ENCODE measurements around the gene MCOLN2. TPM values are rescaled to one million over a fixed set of nuclear protein-coding genes. Genes with fewer than 3 reads are reported as not detected.
"Not testable (repeated sequence)": the region's sequence is repeated elsewhere in the genome, so short reads cannot be mapped to it uniquely, and the experiment has no call there.

MCOLN2 gene
- polyA plus RNA-seq (ENCODE audit: insufficient read length) = 0.16 TPM

- DNase-seq (ENCODE audit: low read depth) = no peak
Measured at GRCh38 chr1:84996846-84997666, at the start of gene MCOLN2. Gene MCOLN2, minus strand, starts transcription at chr1:84997113. Its CDS starts 241 bp downstream, at chr1:84996872.

DNA sequence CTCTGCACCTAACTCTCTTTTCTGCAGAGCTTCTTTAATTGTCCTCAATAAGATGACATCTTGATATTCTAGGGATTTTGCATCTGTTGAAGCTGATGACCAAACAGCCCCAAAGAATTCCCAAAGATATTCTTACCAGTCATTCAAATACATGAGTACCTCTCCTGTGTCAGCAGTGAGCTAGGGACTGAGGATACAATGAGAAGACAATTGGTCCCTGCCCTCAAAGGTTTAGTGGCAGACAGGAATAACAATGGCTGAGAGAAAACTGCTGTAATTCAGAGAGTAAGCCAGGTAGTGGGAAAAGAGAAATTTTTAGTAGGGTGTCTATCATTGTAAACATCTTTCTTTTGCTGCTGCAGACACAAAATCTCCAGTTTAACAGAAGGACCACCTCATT is 45.5 kb upstream of the MCOLN2 start:
- DNase-seq (ENCODE audit: low read depth) = no peak

GRCh38 chr1:85041793-85042192 is 44.9 kb upstream of the MCOLN2 start:
- DNase-seq (ENCODE audit: low read depth) = no peak

DNA sequence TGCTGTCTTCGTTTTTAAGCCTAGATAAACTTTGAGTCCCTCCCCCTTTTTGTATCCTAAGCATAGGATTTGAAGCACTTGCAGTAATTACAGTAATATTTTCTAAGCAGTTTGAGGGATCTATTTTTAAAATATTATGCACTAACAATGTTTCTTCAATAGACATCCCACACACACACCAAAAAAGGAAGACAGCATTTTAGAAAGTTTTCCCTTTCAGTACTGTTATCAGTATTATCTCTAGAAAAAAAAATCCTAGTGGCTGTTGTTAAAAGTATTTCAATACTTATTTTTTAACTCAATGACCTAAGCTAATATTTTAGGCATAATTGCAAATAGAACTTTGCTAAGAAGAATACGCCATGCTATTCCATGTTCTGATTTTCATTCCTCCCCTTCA is 36.3 kb upstream of the MCOLN2 start:
- no peak for DNase-seq (ENCODE audit: low read depth)

DNA sequence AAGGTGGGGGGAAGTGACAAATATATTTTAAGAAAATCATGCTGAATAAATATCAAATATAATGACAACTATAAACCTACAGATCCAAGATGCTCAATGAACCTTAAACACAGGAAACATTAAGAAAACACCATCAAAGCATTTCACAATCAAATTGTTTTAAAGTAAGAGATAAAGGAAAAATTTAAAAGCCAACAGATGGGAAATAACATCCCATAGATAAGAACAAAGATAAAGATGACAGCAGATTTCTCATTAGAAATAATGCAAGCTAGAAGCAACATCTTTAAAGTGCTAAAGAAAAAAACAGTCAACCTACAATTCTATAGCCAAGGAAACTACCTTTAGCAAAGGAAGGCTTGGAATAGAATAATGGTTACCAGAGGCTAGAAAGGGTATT is 33.6 kb upstream of the MCOLN2 start:
- no peak for DNase-seq (ENCODE audit: low read depth)

- DNase-seq (ENCODE audit: low read depth) = no peak
Measured at GRCh38 chr1:85028151-85028550, 31.2 kb upstream of the MCOLN2 start.

GRCh38 chr1:85027242-85027983 is 30.5 kb upstream of the MCOLN2 start:
- no peak for DNase-seq (ENCODE audit: low read depth)

GRCh38 chr1:85025940-85026339 is 29.0 kb upstream of the MCOLN2 start:
- DNase-seq (ENCODE audit: low read depth) = no peak

DNA sequence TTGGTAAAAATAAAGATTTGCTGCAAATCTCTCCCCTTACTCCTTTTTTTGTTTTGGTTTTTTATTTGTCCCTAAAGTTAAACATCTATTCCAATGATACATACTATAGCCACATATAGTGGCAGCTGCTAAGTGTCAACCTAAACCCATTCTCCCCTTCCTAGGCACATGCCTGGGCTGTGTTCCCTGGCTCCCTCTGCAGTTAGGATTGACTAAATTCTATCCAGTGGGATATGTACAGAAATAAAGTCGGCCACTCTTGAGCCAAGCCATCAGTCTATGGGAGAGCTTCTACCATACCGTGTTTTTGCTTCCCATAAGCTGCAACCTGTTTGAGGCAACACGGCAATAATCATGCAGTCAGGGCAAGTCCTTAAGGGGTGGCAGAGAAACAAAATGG is 27.8 kb upstream of the MCOLN2 start:
- DNase-seq (ENCODE audit: low read depth) = no peak

- DNase-seq (ENCODE audit: low read depth) = no peak
Measured at GRCh38 chr1:85022700-85023099, 25.8 kb upstream of the MCOLN2 start.

GRCh38 chr1:85019994-85020393 is 23.1 kb upstream of the MCOLN2 start:
- DNase-seq (ENCODE audit: low read depth) = peak; percentile 78

- DNase-seq (ENCODE audit: low read depth) = no peak
Measured at GRCh38 chr1:85015826-85016225, 18.9 kb upstream of the MCOLN2 start.

GRCh38 chr1:85005641-85006040 is 8.7 kb upstream of the MCOLN2 start:
- not testable (repeated sequence) for DNase-seq (ENCODE audit: low read depth)

- no peak for DNase-seq (ENCODE audit: low read depth)
Measured at GRCh38 chr1:85001742-85002141, 4.8 kb upstream of the MCOLN2 start.

- DNase-seq (ENCODE audit: low read depth) = no peak
Measured at GRCh38 chr1:84998642-84999280, 1.8 kb upstream of the MCOLN2 start.

DNA sequence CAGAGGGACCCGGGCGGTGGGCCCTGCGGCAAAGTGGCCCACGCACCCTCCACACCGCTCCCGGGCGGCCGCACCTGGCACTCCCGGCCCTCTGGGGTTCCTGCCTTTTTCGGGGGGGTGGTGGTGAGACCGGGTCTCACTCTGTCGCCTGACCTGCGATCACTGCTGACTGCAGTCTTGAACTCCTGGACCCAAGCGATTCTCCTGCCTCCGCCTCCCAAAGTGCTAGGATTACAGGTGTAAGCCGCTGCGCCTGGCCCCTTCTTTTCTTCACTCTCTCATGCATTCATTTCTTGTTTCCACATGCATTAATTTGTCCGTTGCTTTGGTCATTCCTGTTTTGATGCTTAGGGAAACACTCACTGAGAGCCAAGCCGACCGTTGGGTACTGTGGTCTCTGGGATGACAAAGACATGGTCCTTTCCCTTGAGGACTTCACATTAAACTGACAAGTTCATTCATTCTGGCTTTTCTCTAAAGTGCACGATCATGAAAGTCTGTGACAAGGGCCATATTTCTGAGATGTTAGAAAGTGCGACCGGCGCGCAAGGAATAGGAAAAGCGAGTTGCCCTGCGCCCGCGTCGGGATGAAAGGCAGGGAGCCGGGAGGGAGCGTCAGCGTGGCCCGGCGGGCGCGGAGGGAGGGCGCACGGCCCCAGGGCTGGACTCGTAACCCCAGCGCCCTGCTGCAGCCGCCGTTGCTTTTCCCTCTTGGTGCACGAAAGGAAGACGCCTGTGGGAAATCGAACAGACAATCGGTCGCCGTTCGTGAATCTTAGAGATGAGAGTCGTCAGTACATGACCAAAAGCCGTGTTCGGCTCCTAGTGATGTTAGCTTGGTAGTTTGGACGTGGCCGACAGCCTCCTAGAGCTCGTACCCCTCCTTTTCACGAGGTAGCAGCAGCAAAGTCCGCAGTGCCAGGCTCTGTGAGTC is 1.0 kb upstream of the MCOLN2 start:
- no peak for DNase-seq (ENCODE audit: low read depth)

- DNase-seq (ENCODE audit: low read depth) = no peak
Measured at GRCh38 chr1:84995484-84996334, 1.2 kb downstream of the MCOLN2 start.

DNA sequence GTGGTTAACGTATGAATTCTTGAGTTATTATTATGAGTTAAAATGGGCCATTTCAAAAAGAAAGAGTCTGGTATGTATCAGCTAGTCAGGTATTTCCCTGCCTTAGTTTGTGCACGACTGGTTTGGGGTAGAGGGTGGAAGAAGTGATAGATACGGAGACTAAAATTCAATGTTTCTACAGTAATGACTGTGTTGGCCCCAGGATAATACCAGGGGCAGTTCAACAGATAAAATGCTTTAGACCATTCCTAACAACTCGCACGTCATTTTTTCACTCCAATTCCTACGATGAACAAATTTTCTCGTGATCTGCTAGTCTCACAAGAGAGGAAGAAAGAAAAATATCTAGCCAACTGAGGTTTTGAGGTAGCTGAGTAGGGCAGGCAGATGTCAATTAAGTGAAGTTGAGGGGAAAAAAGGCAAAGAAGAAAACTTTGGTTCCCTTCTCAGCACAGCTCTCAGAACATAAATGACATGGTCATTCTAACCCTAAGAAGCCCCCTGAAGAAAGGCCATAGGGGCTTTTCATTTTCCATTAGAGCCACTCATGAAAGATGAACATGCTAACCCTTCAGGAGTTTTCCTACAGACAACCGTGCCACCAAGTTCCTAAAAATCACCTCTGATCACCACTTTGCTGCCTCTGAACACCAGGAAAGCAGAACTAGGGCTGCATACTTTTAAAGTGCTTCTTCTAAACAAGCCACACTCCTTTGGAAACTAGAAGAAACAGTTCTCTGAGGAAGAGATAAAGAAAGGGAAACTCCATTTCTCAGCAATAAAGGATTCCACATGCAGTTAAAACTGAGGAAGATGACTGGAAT is 5.6 kb downstream of the MCOLN2 start:
- no peak for DNase-seq (ENCODE audit: low read depth)

GRCh38 chr1:84988588-84988987 is 8.3 kb downstream of the MCOLN2 start:
- no peak for DNase-seq (ENCODE audit: low read depth)

DNA sequence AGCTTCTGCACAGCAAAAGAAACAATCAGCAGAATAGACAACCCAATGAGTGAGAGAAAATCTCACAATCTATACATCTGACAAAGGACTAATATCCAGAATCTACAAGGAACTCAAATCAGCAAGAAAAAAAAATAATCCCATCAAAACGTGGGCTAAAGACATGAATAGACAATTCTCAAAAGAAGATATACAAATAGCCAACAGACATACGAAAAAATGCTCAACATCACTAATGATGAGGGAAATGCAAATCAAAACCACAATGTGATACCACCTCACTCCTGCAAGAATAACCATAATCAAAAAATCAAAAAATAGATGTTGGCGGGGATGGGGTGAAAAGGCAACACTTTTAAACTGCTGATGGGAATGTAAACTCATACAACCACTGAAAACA is 10.4 kb downstream of the MCOLN2 start:
- DNase-seq (ENCODE audit: low read depth) = not testable (repeated sequence)

All from forelimb muscle (tissue), 1 donor.